Activated B cell treated with CpG ODN at 0.5 μM for 24 hours (primary cell): ENCODE data around the gene PROK2. TPM values are rescaled to one million over a fixed set of nuclear protein-coding genes. Genes with fewer than 3 reads are reported as not detected.

ENCODE experiments used
- ATAC-seq: fragments of 200-7000 bp; cut with Tn5 transposase; one replicate; pipeline ENCODE4 v1.10.0; 2021; ENCODE audit warnings: low read depth, mild to moderate bottlenecking, moderate library complexity
- CTCF ChIA-PET: fragments of 350-600 bp; sonication (Branson Sonifier 250); formaldehyde crosslinking; loops from one replicate; lab custom pipeline; 2021; ENCODE audit warnings: antibody characterized with exemption; lab: Charles Lee
- POLR2A ChIA-PET: fragments of 350-600 bp; sonication (Branson Sonifier 250); formaldehyde crosslinking; loops from one replicate; lab custom pipeline; 2021; ENCODE audit warnings: antibody characterized with exemption; lab: Charles Lee
- DNase-seq: peaks from one replicate; pipeline ENCODE4 v3.0.0; 2022
- H3K27ac Mint-ChIP-seq: one replicate; pipeline ENCODE4 v1.8.0; 2020; ENCODE audit warnings: mixed read lengths
- H3K27me3 Mint-ChIP-seq: one replicate; pipeline ENCODE4 v1.8.0; 2021; ENCODE audit warnings: mixed read lengths
- H3K36me3 Mint-ChIP-seq: one replicate; pipeline ENCODE4 v1.8.0; 2021; ENCODE audit warnings: low read depth, mixed read lengths
- H3K4me1 Mint-ChIP-seq: one replicate; pipeline ENCODE4 v1.8.0; 2021; ENCODE audit warnings: mixed read lengths
- H3K4me3 Mint-ChIP-seq: one replicate; pipeline ENCODE4 v1.8.0; 2020; ENCODE audit warnings: mild to moderate bottlenecking, mixed read lengths
- H3K9me3 Mint-ChIP-seq: one replicate; pipeline ENCODE4 v1.8.0; 2020; ENCODE audit warnings: mixed read lengths
- CTCF ChIP-seq: fragments of 200-600 bp; IDR thresholded peaks from one replicate; pipeline ENCODE4 v1.8.0; 2022; ENCODE audit warnings: antibody characterized with exemption, mild to moderate bottlenecking
- intact Hi-C: fragments of 100-400 bp; cut with micrococcal nuclease; formaldehyde crosslinking; loops from one replicate; pipeline ENCODE4 v1.15.1; 2024
- total RNA-seq: library from RNA; stranded (reverse); gene quantifications from 2 replicates; pipeline ENCODE4 v1.2.3, GENCODE V29; 2022

PROK2 gene
- total RNA-seq, 1 donor from 2014 or later = not detected

- ATAC-seq (no peak), DNase-seq (no peak)
- CTCF ChIA-PET = interaction anchor here (1.2 kb wide), 1 partner anchor 1272 kb away, joined by 3 read pairs; no protein-coding TSS in a partner anchor
- H3K9me3 Mint-ChIP-seq = no peaks in the 10 kb centered on the region
- no peak overlapping the region for H3K27ac Mint-ChIP-seq
- intact Hi-C loops = no loop called here
- no peaks in the 10 kb centered on the region for H3K36me3 Mint-ChIP-seq
- peaks cover 17% of the 10 kb centered on the region for H3K4me1 Mint-ChIP-seq
- peaks cover 51% of the 10 kb centered on the region for H3K27me3 Mint-ChIP-seq
- TF ChIP-seq CTCF = no peak
- peak overlapping the region; percentile 52 for H3K4me3 Mint-ChIP-seq
- POLR2A ChIA-PET = no interaction called here
These were observed 591 bp downstream of the PROK2 start for GRCh38 chr3:71784201-71784913.

- H3K36me3 Mint-ChIP-seq = no peaks in the 10 kb centered on the region
- no peak overlapping the region for H3K4me3 Mint-ChIP-seq
- no peak overlapping the region for H3K27ac Mint-ChIP-seq
- DNase-seq = no peak
- H3K9me3 Mint-ChIP-seq = no peaks in the 10 kb centered on the region
- intact Hi-C loops = no loop called here
- ATAC-seq = no peak
- ChIA-PET CTCF (interaction anchor here (1.2 kb wide), 1 partner anchor 1273 kb away, joined by 3 read pairs; no protein-coding TSS in a partner anchor), POLR2A (no interaction called here)
- H3K4me1 Mint-ChIP-seq = peaks cover 17% of the 10 kb centered on the region
- H3K27me3 Mint-ChIP-seq = peaks cover 54% of the 10 kb centered on the region
- TF ChIP-seq CTCF = no peak
These were observed 1.8 kb downstream of the PROK2 start for GRCh38 chr3:71783152-71783551.

GRCh38 chr3:71780430-71780829 lies 4.5 kb downstream of the PROK2 start:
- no peak overlapping the region for H3K4me3 Mint-ChIP-seq
- no peaks in the 10 kb centered on the region for H3K9me3 Mint-ChIP-seq
- peaks cover 38% of the 10 kb centered on the region for H3K27me3 Mint-ChIP-seq
- H3K27ac Mint-ChIP-seq = no peak overlapping the region
- intact Hi-C loops = no loop called here
- ATAC-seq = no peak
- no peak for DNase-seq
- TF ChIP-seq CTCF = no peak
- ChIA-PET POLR2A (no interaction called here), CTCF (no interaction called here)
- no peaks in the 10 kb centered on the region for H3K36me3 Mint-ChIP-seq
- peaks cover 12% of the 10 kb centered on the region for H3K4me1 Mint-ChIP-seq

GRCh38 chr3:71779674-71780377 lies 5.1 kb downstream of the PROK2 start:
- peaks cover 35% of the 10 kb centered on the region for H3K27me3 Mint-ChIP-seq
- TF ChIP-seq CTCF = no peak
- peaks cover 10% of the 10 kb centered on the region for H3K4me1 Mint-ChIP-seq
- ATAC-seq (no peak), DNase-seq (no peak)
- H3K27ac Mint-ChIP-seq = no peak overlapping the region
- no peaks in the 10 kb centered on the region for H3K36me3 Mint-ChIP-seq
- no peaks in the 10 kb centered on the region for H3K9me3 Mint-ChIP-seq
- ChIA-PET POLR2A (no interaction called here), CTCF (no interaction called here)
- no peak overlapping the region for H3K4me3 Mint-ChIP-seq
- intact Hi-C loops = no loop called here

GRCh38 chr3:71778353-71778752 lies 6.6 kb downstream of the PROK2 start:
- ChIA-PET POLR2A (no interaction called here), CTCF (no interaction called here)
- Mint-ChIP-seq H3K27ac (no peak overlapping the region), H3K27me3 (peaks cover 25% of the 10 kb centered on the region), H3K4me1 (no peaks in the 10 kb centered on the region), H3K36me3 (no peaks in the 10 kb centered on the region), H3K9me3 (no peaks in the 10 kb centered on the region), H3K4me3 (no peak overlapping the region)
- no peak for TF ChIP-seq CTCF
- intact Hi-C loops = no loop called here
- no peak for ATAC-seq
- DNase-seq = no peak
